Mesodermal cell (in vitro differentiated cells): Measurements from ENCODE around the gene SUPT3H.

Experiments used
- H3K27ac ChIP-seq: 2 replicates; pipeline ENCODE4 v1.7.0; 2013; ENCODE audit warnings: mild to moderate bottlenecking, low read depth, low read length, moderate library complexity; ENCODE audit not compliant: severe bottlenecking
- H3K36me3 ChIP-seq: 2 replicates; pipeline ENCODE4 v1.7.1; 2013; ENCODE audit warnings: mild to moderate bottlenecking, low read length, moderate library complexity; ENCODE audit not compliant: control insufficient read depth, insufficient read depth
- H3K4me1 ChIP-seq: one replicate; pipeline ENCODE4 v1.7.1; 2013; ENCODE audit warnings: mild to moderate bottlenecking, low read length; ENCODE audit not compliant: insufficient read depth, control insufficient read depth, poor library complexity, severe bottlenecking
- H3K4me3 ChIP-seq: 2 replicates; pipeline ENCODE4 v1.7.0; 2013; ENCODE audit warnings: low read length, control low read depth, mild to moderate bottlenecking; ENCODE audit not compliant: insufficient read depth, poor library complexity, severe bottlenecking; ENCODE audit errors: extremely low read depth
- H3K9me3 ChIP-seq: 2 replicates; pipeline ENCODE4 v1.7.1; 2013; ENCODE audit warnings: mild to moderate bottlenecking, low read length, moderate library complexity; ENCODE audit not compliant: control insufficient read depth
- WGBS, 2 experiments: methylation state at CpG; one replicate each; pipeline ENCODE4 v1.1.5; 2013; ENCODE audit warnings: missing lambda C conversion rate in 2 of 2; ENCODE audit not compliant: insufficient coverage in 2 of 2; 5-methylcytosine and 5-hydroxymethylcytosine counted together

Gene SUPT3H

GRCh38 chr6:45038226-45038625 lies 339.5 kb downstream of the SUPT3H start:
- no CpG with 5 or more reads among the region's 1 CpG for WGBS, 2 experiments
- Histone ChIP-seq H3K4me3 (no peak overlapping the region), H3K9me3 (no peaks in the 10 kb centered on the region), H3K36me3 (no peaks in the 10 kb centered on the region), H3K4me1 (no peaks in the 10 kb centered on the region), H3K27ac (no peak overlapping the region)

- WGBS, 2 experiments, result 100% methylated on average over 1 to 3 of the region's 3 CpGs
- no peak overlapping the region for H3K4me3 ChIP-seq
- H3K9me3 ChIP-seq, result no peaks in the 10 kb centered on the region
- no peaks in the 10 kb centered on the region for H3K36me3 ChIP-seq
- no peaks in the 10 kb centered on the region for H3K4me1 ChIP-seq
- no peak overlapping the region for H3K27ac ChIP-seq
Observed at GRCh38 chr6:45036103-45036502, 341.6 kb downstream of the SUPT3H start.

- no peaks in the 10 kb centered on the region for H3K9me3 ChIP-seq
- H3K27ac ChIP-seq, result no peak overlapping the region
- H3K4me1 ChIP-seq, result no peaks in the 10 kb centered on the region
- H3K4me3 ChIP-seq, result no peak overlapping the region
- no peaks in the 10 kb centered on the region for H3K36me3 ChIP-seq
- WGBS, 2 experiments, result 90 to 95% methylated on average over 2 of the region's 2 CpGs
Observed at GRCh38 chr6:45032426-45032825, 345.3 kb downstream of the SUPT3H start.

- Histone ChIP-seq H3K9me3 (peaks cover 4% of the 10 kb centered on the region), H3K36me3 (no peaks in the 10 kb centered on the region), H3K27ac (no peak overlapping the region), H3K4me3 (no peak overlapping the region), H3K4me1 (no peaks in the 10 kb centered on the region)
- WGBS, 2 experiments, result 100% methylated on average over 1 of the region's 1 CpG; no CpG with 5 or more reads in 1 of the 2 experiments
Observed at GRCh38 chr6:45031601-45032000, 346.1 kb downstream of the SUPT3H start.

- WGBS, 2 experiments, result 91 to 92% methylated on average over 4 of the region's 4 CpGs
- H3K27ac ChIP-seq, result no peak overlapping the region
- H3K9me3 ChIP-seq, result peaks cover 4% of the 10 kb centered on the region
- no peaks in the 10 kb centered on the region for H3K36me3 ChIP-seq
- no peak overlapping the region for H3K4me3 ChIP-seq
- no peaks in the 10 kb centered on the region for H3K4me1 ChIP-seq
Observed at GRCh38 chr6:45027126-45027525, 350.6 kb downstream of the SUPT3H start.

GRCh38 chr6:45026003-45026516 lies 351.7 kb downstream of the SUPT3H start:
- no peak overlapping the region for H3K27ac ChIP-seq
- 100% methylated on average over 1 of the region's 2 CpGs; no CpG with 5 or more reads in 1 of the 2 experiments for WGBS, 2 experiments
- no peaks in the 10 kb centered on the region for H3K4me1 ChIP-seq
- no peaks in the 10 kb centered on the region for H3K36me3 ChIP-seq
- no peak overlapping the region for H3K4me3 ChIP-seq
- peaks cover 4% of the 10 kb centered on the region for H3K9me3 ChIP-seq

GRCh38 chr6:45024610-45025009 lies 353.1 kb downstream of the SUPT3H start:
- H3K9me3 ChIP-seq, result peaks cover 4% of the 10 kb centered on the region
- no peak overlapping the region for H3K27ac ChIP-seq
- H3K4me1 ChIP-seq, result no peaks in the 10 kb centered on the region
- H3K4me3 ChIP-seq, result no peak overlapping the region
- no peaks in the 10 kb centered on the region for H3K36me3 ChIP-seq
- 97 to 100% methylated on average over 3 of the region's 3 CpGs for WGBS, 2 experiments

GRCh38 chr6:45021676-45022075 lies 356.1 kb downstream of the SUPT3H start:
- no peaks in the 10 kb centered on the region for H3K9me3 ChIP-seq
- H3K4me1 ChIP-seq, result no peaks in the 10 kb centered on the region
- no CpG with 5 or more reads among the region's 2 CpGs for WGBS, 2 experiments
- H3K4me3 ChIP-seq, result no peak overlapping the region
- no peak overlapping the region for H3K27ac ChIP-seq
- no peaks in the 10 kb centered on the region for H3K36me3 ChIP-seq

GRCh38 chr6:45012687-45013086 lies 365.0 kb downstream of the SUPT3H start:
- Histone ChIP-seq H3K36me3 (no peaks in the 10 kb centered on the region), H3K27ac (no peak overlapping the region), H3K9me3 (no peaks in the 10 kb centered on the region), H3K4me3 (no peak overlapping the region), H3K4me1 (no peaks in the 10 kb centered on the region)

GRCh38 chr6:45009576-45009975 lies 368.2 kb downstream of the SUPT3H start:
- WGBS, 2 experiments, result no CpG with 5 or more reads among the region's 3 CpGs
- no peaks in the 10 kb centered on the region for H3K4me1 ChIP-seq
- H3K4me3 ChIP-seq, result no peak overlapping the region
- no peak overlapping the region for H3K27ac ChIP-seq
- H3K36me3 ChIP-seq, result no peaks in the 10 kb centered on the region
- H3K9me3 ChIP-seq, result peaks cover 3% of the 10 kb centered on the region

GRCh38 chr6:45006893-45007292 lies 370.8 kb downstream of the SUPT3H start:
- 100% methylated on average over 1 of the region's 3 CpGs; no CpG with 5 or more reads in 1 of the 2 experiments for WGBS, 2 experiments
- Histone ChIP-seq H3K27ac (no peak overlapping the region), H3K4me3 (no peak overlapping the region)

More at GRCh38 chr6:45006893-45007292, 370.8 kb downstream of the SUPT3H start:
- Histone ChIP-seq H3K4me1 (no peaks in the 10 kb centered on the region), H3K36me3 (no peaks in the 10 kb centered on the region), H3K9me3 (peaks cover 3% of the 10 kb centered on the region)
